LNCaP clone FGC (cell line): ENCODE data around the gene TENM3.

Experiments used
- DNase-seq: peaks from one replicate; pipeline ENCODE4 v3.0.0-alpha.2; 2011; ENCODE audit warnings: low read depth
- H3K4me3 ChIP-seq: 2 replicates; pipeline ENCODE4 v1.5.1; 2011; ENCODE audit warnings: mild to moderate bottlenecking, low read depth, low read length, control low read depth
- CTCF ChIP-seq: IDR thresholded peaks from 2 replicates; pipeline ENCODE4 v1.5.1; 2012; ENCODE audit warnings: mild to moderate bottlenecking; ENCODE audit not compliant: control insufficient read depth, insufficient read depth; ENCODE audit errors: extremely low read depth

The TENM3 gene

DNA sequence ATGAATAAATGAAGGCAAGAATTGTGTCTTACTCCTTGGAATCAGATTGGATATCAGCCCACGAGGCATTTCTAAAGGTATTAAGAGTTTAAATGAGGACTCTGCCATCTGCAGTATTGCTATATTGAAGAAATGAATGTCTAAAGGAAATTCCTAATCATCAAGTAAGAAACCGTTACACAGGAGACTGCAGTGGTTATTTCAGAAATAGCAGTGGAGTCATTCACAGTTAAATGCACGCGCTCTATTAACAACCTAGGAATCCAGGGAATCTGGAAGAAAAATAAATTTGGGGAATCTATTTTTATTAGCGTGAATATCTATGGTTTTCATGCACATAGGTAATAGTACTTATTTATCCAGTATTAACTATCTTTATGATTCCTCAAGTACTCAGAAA is 334.2 kb downstream of the TENM3 start:
- DNase-seq, result no peak
- no peak overlapping the region for H3K4me3 ChIP-seq
- no peak for TF ChIP-seq CTCF

DNA sequence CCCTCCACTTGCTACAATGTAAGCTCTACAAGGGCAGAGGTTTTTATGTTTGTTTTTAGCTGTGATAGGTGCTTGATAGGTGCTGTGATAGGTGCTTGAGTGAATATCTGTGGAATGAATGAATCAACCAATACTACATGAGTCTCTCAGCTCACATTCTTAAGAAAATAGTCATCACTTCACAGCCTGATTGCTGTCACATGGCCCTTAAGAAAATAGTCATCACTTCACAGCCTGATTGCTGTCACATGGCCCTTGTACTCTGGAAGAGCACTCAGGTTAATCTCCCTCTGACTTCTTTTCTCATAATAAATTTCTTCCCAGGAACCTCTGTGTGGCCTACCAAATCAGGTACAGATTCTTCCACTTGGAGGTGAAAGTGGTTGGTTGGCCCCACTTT is 335.2 kb downstream of the TENM3 start:
- no peak for TF ChIP-seq CTCF
- H3K4me3 ChIP-seq, result no peak overlapping the region
- DNase-seq, result no peak

DNA sequence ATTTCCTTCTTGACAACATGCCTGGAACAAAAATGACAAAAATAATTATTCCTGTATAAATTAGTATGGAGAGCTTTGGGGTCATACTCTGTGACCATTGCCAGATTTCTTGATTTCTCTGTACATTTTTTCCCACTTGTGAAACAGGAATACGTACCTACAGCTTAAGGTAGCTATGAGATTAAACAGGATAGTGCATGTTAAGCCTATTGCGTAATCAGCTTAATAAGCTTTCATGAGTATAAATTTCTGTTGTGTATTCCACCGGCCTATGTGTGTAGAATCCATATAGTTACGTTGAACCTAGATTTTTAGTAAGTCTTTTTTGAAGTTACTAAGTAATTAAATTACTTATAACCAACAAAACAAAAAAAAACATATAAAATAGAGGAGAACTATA is 339.0 kb downstream of the TENM3 start:
- no peak for DNase-seq
- TF ChIP-seq CTCF, result no peak
- no peak overlapping the region for H3K4me3 ChIP-seq

GRCh38 chr4:182583703-182584415 is 340.7 kb downstream of the TENM3 start:
- no peak overlapping the region for H3K4me3 ChIP-seq
- DNase-seq, result no peak
- TF ChIP-seq CTCF, result no peak

DNA sequence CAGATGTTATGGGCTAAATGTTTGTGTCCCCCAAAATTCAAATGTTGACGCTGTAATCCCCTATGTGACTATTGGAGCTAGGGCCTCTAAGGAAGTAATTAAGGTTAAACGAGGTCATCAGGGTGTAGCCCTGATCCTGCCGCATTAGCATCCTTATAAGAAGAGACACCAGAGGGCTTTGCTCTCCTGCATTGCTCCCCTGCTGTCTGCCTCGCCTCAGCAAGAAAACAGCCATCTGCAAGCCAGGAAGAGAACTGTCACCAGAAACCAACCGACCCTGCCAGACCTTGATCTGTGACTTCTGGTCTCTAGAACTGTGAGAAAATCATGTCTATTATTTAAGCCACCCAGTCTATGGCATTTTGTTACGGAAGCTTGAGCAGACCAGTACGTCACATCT is 342.1 kb downstream of the TENM3 start:
- no peak for TF ChIP-seq CTCF
- H3K4me3 ChIP-seq, result no peak overlapping the region
- no peak for DNase-seq

GRCh38 chr4:182589100-182589499 is 345.9 kb downstream of the TENM3 start:
- DNase-seq, result no peak
- TF ChIP-seq CTCF, result no peak

GRCh38 chr4:182593402-182593801 is 350.2 kb downstream of the TENM3 start:
- no peak overlapping the region for H3K4me3 ChIP-seq
- TF ChIP-seq CTCF, result no peak
- DNase-seq, result no peak

More at GRCh38 chr4:182589100-182589499, 345.9 kb downstream of the TENM3 start:
- no peak overlapping the region for H3K4me3 ChIP-seq
